Activated effector memory CD4-positive, alpha-beta T cell treated with Interleukin-2 at 50 U/mL for 16 hours (primary cell): ENCODE results near the gene TMEM123.

ENCODE experiments used
- DNase-seq: peaks from one replicate; pipeline ENCODE4 v3.0.0-alpha.2; 2020

The TMEM123 gene

DNA sequence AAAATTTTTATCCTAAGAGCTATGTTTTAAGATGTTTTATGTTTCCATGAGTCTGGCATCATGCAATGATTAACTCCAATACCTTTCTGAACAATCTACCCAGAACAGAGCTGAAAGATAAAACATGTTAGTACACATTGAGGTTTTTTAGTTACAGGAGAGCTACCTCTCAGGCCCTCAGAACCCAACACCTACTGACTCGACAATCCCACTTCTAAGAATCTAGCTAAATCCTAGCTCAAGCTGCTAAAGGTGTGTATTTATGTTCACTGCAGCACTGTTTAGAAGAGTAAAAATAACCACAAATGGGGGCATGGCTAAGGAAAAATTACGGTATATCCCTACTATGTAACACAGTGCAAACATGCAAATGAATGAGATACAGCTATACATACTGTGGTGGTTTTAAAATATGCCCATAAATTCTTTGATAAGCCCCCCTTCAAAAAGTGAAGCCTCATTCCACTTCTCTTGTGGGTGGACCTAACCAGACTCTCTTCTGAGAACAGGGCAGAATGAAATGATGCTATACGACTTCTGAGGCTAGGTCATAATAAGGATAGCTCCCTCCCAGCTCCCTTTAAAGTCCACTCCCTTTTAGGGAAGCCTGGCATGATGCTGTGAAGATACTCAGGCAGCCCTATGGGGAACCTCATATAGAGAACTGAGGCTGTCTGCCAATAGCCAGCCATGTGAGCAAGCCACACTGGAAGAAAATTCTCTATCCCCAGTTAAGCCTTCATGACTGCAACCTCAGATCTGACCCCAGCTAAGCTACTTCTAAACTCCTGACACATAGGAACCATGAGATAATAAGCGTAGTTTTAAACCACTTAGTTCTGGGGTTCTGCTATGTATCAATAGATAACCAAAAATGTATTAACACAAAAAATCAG is 29.5 kb downstream of the TMEM123 start:
- no peak for DNase-seq

DNA sequence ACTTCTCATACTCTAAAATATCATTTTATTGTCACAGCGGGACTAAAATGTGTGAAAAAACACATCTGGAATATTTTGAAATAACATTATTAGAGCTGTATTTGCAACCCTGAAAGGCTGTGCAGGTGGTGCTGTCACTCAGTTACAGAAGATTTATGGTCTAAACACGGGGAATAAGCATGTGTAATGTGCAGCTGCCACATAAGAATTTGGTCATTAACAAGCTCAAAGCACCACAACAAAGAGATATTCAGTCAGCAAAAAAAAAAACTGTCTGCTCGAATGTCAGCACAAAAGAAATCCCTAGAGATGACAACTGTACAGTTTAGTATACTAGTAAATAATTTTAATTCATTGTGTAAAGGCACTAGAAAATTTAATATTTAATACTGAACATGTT is 31.3 kb downstream of the TMEM123 start:
- no peak for DNase-seq

DNA sequence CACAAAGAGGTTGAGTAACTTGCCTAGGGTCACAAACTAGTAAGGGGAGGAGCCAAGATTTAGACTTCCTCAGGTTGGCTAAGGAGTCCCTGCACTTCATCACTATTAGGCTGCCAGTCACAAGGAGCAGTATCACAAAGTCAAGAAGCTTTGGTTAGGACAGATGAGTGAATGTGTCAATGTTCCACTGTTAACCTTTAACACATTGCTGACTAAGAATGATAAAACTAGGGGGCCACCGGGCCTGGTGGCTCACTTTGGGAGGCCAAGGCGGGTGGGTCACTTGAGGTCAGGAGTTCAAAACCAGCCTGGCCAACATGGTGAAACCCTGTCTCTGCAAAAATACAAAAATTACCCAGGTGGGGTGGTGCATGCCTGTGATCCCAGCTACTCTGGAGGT is 32.0 kb downstream of the TMEM123 start:
- DNase-seq: no peak

DNA sequence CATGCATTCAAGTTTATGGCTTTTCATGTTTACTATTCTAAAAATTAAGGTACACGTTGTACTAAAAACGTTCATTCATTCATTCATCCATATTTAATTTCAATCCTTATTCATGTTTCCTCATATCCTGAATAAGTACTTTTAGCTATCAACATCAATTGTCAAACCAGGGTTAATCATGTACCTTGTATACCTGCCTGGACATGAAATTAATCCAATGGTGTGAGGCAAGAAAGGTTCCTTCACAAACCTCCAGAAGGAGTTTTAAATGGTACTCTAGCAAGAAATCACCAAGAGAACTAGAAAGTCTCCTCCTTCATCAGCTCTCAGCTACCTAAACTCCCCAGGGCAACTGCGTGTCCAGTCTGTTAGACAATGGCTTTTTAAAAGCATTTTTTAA is 33.4 kb downstream of the TMEM123 start:
- no peak for DNase-seq

DNA sequence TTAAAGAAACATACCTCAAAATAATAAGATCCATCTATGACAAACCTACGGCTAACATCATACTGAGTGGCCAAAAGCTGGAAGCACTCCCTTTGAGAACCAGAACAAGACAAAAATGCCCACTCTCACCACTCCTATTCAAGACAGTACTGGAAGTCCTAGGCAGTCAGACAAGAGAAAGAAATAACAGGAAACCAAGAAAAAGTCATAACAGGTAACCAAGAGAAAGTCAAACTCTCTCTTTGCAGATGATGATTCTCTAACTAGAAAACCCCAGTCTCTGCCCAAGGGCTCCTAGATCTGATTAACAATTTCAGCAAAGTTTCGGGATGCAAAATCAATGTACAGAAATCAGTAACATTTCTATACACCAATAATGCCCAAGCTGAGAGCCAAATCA is 35.6 kb downstream of the TMEM123 start:
- no peak for DNase-seq

DNA sequence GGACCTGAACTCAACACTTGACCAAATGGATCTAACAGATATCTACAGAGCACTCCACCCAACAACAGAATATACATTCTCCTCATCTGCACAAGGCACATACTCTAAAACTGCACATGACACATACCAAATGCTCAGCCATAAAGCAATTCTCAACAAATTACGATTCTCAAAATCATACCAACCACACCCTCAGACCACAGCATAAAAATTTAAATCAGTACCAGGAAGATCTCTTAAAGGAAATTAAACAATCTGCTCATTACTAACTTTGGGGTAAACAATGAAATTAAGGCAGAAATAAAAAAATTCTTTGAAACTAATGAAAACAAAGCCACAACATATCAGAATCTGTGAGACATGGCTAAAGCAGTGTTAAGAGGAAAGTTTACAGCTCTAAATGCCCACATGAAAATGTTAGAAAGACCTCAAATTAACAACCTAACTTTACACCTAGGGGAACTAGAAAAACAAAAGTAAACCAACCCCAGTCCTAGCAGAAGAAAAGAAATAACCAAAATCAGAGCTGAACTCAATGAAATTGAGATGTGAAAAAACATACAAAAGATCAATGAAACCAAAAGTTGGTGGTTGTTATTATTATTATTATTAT is 37.2 kb downstream of the TMEM123 start:
- DNase-seq: no peak

DNA sequence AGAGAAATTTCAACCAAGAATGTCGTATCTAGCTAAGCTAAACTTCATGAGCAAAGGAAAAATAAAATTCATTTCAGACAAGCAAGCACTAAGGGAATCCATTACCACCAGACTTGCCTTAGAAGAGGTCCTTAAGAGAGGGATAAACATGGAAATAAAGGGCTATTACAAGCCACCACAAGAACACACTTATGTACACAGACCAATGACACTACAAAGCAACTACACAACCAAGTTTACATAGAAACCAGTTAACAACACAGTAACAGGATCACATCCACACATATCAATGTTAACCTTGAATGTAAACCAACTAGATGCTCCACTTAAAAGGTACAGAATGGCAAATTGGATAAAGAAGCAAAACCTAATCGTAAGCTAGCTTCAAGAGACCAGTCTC is 38.0 kb downstream of the TMEM123 start:
- no peak for DNase-seq

DNA sequence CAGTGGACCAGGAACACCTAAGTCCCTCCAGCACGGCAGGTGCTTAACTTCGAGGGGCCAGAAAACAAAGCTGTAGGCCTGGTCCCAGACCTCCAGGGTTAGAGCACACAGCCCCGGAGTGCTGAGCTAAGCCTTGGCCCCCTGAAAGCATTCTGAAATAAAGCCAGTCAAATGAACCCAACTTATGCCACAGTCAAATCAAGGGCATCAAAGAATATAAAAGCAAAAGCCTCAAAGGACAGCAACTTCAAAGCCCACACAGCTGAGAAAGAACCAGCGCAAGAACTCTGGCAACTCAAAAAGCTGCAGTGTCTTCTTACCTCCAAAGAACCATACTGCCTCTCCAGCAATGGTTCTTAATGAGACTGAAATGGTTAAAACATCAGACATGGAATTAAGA is 39.1 kb downstream of the TMEM123 start:
- no peak for DNase-seq

DNA sequence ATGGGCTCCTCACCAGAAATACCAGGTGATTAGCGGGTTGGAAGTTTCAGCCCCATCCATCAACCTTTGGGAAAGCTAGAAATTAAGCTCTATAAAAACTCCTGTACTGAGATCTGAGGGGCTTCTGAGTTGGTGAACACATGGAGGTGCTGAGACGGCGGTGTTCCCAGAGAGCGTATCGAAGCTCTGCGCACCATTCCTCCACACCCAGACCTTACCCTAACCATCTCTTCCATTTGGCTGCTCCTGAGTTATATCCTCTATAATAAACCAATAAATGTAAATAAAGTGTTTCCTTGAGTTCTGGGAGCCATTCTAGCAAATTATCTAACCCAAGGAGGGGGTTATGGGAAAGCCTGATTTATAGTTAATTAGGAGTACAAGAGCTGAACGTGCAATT is 41.4 kb downstream of the TMEM123 start:
- no peak for DNase-seq

DNA sequence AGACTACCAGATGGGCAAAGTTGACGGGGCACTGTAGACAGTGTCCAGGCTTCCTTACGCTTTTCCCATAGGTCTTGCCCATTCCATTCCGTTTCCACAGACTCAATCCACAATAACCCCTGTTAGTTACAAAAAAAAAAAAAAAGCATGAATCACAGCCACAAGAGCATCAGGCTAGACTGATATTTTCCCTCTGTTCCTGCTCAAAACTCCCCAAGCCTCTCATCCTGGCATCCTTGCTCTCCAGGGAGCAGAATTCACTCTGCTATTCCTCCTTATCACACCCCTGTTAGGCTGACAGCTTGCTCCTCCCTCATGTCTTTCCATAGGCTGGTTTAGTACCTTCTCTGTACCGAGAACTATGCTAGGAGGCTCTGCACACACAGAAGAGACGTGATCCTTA is 42.2 kb downstream of the TMEM123 start:
- no peak for DNase-seq

DNA sequence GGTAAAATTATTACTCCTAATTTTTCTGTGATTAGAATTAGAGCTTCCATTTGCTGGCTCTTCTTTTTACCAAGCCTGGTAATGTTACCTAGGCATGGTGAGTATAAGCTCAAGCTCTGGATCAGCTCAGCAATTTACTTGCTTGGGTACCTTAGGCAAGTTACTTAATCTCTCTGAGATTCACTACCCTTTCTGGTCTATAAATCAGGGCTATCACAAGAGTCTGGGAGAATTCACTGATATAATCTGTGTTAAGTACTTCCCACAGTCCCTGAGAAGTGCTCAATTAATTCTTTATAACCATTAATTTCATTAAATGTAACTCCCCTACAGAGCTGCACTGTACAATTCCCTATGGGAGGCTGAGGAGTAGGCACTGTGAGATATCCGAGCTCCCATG is 44.2 kb downstream of the TMEM123 start:
- no peak for DNase-seq

DNA sequence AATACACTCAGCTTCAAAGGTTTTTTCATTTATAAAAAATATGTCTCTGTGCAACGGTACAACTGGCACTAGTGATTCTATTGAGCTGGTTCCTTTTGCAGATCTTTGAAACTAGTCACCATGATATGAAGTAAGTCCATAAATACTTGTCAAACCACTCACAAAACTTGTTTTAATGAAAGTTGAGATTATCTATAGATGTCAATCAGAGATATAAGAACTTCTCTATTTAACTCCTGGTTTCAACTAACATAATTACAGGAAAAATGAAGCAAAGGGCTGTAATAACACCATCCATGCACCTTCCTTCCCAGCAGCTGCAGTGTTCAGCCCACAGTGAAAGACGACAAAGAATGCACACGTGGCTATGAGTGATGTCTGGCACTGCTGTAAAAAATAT is 44.7 kb downstream of the TMEM123 start:
- DNase-seq: no peak

DNA sequence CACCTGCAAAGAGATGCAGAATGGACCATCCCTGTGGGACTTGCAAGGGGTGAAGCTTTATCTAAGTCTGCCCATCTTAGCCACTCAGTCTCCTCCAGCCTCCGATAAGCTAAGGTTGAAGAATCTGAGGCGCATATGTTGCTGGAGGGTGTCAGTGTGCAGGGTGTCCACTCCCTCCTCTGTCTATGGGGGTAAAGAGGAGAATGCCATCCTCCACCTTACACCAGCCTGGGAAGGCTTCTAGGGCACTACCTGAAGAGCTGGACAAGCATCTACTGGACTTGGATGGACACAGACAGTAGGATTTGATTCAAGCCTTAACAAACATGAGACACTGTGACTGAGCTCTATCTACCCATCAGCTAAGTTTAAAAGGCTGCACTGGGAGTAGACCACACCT is 46.5 kb downstream of the TMEM123 start:
- DNase-seq: no peak

DNA sequence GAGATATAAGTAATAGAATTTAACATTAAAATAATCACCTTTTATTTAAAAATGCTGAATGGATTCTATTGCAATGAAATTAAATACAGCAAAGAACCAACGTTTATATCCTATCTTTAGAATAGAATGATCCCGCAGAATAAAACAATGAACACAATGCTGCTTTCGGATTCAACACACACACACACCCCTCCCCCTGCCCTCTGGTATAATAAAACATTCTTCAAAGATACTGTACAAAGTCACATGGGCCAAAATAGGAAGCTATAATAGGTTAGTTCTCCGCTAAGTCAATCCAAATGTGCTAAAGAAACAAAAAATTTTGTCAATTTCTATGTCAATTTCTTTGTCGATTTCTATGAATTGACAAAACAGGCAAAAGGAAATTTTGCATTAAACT is 47.1 kb downstream of the TMEM123 start:
- no peak for DNase-seq

DNA sequence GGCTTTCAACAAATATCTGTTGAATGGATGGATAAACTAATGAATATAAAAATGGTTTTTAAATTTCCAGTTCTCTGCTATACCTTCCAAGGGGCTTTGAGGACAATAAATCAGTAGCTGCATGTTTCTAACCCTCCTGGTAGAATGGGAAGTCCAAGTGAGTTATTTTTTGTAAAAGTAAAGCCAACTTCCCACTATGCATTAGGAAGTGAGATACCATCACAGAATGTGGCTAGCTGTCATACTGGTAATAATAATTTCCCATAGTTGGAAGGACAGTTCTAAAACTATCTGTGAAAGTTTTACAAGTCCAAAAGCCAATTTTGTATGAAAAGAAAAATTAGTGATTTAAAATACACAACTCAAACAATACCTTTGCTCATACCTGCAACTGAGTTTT is 50.0 kb downstream of the TMEM123 start:
- DNase-seq: no peak

DNA sequence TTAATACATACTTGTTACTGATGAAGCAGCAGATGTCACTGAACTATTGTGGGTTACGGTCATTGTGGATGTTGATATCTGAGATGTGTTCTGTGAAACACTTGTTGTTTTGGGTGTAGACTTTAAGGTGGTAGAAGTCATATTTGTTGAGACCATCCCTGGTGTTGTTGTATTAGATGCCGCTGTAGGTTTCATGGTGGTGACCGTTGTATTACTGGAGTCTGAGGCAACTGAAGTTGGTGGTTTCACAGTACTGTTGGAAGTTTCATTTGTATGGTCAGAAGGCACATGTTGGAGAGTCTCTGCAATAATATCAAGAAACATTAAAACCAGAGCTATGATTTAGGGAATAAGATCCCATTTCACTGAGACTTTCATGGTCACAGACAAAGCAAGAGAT is 50.7 kb downstream of the TMEM123 start:
- DNase-seq: no peak

DNA sequence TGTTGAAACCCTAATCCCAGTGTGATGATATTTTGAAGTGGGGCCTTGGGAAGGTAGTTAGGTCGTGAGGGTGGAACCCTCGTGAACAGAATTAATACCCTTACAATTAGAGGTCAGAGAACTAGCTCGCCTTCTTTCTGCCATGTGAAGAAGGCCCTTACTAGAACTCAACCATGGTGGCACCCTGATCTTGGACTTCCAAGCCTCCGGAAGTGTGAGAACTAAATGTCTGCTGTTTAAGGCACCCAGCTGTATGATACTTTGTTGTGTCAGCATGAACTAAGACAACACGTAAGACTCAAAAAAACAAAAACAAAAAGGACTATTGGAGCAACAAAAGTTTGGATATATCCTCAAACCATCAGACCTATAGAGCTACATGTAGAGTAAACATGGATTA is 52.0 kb downstream of the TMEM123 start:
- no peak for DNase-seq

DNA sequence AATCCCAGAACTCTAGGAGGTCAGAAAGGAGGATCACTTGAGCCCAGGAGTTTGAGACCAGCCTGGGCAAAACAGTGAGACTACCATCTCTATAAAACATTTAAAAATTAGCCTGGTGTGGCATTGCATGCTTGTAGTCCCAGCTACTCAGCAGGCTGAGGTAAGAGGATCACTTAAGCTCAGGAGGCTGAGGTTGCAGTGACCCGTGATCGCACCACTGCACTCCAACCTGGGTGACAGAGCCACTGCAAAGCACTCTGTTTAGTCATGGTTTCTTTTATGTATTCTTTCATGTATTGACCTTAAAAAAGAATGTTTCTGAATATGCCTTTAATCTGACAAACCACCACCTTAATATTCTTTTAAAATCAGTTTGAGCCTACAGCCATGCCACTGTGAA is 53.4 kb downstream of the TMEM123 start:
- DNase-seq: no peak

DNA sequence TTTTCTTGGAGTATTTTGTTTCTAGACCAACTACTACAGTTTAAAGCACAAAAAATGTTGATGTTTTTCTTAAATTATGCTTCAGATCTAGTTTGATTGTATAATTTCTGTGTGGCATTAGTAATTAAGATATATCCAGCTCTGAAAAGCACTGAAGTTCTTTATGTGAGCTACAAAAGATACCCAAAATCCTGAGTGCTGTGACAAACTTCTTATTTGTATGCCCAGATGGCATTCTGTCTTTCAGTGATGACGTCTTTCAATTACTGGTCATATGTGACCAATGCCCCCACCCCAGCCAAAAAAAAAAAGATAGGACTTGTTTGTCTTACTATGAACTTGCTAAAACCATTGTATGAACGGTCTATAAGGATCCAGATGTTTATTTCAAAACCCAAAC is 54.3 kb downstream of the TMEM123 start:
- DNase-seq: no peak

DNA sequence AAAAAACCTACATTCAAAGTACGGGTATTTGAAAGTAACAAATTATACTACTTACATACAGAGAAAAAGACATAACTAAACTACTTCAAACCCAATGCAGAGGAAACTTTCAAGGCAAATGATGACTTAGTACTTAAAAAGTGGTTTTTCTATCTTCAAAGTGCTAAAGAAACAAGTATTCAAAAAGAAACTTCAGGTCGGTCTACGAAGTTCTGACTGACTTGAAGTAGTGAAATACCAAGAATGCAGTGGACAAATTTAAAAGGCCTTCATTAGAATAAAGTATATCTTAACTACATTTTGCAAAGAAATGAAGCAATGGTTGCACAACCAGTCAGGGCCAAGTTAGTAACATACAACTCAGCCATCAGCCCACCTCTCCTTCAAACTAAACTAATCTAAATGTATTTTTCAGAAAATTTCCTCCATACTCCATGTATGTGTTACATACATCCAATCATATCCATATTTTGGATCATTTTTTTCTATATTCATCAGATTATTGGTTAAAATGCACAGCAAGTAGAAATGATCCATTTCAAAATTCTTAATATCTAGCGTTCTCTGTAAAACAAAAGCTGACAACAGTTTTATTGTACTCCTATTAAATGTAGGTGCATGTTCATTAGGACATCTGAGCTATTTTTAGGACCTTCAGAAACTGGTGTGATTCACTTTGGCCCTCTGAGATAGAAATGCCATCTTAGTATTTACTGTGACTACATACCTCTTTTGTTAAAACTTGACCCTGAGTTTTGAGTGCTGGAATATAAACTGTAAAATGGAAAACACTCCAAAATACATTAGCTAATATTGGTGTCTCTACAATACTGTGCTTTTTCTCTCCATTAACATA is 55.6 kb downstream of the TMEM123 start:
- no peak for DNase-seq

DNA sequence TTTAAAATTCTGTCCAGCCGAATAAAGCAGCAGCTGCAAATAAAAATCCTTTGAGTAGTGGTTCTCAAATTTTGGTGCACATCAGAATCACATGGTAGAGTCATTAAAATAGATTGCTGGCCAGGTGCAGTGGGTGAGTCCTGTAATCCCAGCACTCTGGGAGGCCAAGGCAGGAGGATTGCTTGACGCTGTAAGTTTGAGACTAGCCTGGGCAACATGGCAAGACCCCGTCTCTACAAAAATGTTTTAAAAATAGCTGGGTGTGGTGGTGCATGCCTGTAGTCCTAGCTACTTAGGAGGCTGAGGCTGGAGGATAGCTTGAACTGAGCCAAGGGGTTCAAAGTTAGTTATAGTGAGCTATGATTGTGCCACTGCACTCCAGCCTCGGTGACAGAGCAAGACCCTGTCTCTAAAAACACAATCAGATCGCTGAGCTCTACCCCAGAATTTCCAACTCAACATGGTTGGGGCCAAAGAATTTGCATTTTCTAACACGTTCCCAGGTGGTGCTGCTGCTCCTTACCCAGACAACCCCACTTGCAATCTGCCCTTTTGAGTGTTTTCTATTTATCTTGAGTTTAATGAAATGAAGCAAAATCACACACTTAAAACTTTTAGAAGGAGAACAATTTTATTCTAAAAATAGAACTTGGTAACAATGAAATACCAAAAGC is 56.7 kb downstream of the TMEM123 start:
- no peak for DNase-seq

DNA sequence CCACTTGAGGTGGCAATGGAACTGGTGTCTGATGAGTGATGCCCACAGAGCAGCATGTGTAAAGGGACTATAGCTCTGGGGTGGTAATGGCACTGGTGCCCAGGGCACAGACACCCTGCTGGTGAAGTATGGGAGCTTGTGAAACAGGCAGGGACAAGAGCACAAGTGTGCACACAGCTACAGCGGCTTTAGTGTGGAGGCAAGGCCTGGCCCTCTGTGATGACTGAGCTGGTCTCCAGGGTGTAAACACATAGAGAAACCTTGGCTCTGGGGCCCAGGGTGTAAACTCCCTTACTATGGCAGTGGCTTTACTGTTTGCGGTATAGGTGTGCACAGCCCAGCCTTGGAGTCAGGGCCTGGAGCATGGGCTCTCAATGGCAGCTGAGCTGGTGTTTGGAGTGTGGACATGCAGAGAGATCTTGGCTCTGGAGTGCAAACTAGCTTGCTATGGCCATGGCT is 59.3 kb downstream of the TMEM123 start:
- no peak for DNase-seq
